Activated CD4-positive, alpha-beta T cell treated with anti-CD3 and anti-CD28 coated beads, Interleukin-2, Interleukin-6, amounts not matched to agents 100 ng/mL and 50 ng/mL, durations not matched to agents 16 hours and 8 hours (primary cell): ENCODE results near the gene TXLNG.

Experiments
- DNase-seq: peaks from one replicate; pipeline ENCODE4 v3.0.0-alpha.2; 2020

TXLNG gene

DNA sequence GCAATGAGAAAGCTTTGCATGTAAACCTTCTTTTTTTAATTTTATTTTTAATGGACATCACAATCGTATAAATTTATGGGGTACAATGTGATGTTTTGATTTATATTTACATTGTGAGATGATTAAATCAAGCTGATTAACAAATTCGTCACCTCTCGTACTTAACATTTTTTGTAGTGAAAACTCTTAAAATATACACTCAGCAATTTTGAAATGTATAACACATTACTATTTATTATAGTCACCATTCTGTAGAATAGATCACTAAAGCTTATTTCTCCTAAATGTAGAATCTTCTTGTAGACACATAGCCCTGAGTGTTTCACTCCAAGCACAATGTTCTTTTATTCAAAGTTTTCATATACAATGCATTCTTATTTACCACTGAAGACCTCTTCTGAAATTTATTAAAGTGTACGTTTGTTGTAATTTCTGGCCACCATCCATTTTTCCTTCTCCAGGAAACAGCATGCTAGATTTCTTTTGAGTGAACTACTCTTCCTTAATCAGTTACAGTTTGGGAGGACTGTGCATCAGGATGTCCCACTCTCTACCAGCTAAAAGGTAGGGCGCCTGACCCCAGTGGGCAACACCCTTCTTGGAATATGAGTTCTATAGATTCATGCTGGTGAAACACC lies 88.3 kb downstream of the TXLNG start:
- DNase-seq: no peak

DNA sequence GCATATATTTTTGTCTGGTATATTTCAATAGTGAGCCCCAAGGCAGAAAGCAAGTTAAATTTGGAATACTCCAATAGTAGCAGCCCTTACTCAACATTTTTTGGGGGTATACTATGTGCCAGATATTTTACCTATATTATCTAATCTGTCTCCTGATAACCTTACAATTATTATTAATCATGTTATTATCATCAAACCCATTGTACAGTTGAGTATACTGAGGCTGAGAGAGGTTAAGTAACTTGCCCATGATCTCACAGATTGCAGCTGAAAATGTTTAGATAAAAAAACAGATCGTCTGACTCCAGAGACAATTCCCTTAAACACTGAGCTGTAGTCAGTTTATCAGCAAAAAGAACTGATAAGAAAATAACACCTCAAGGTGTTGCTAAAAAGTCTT lies 90.4 kb downstream of the TXLNG start:
- no peak for DNase-seq

DNA sequence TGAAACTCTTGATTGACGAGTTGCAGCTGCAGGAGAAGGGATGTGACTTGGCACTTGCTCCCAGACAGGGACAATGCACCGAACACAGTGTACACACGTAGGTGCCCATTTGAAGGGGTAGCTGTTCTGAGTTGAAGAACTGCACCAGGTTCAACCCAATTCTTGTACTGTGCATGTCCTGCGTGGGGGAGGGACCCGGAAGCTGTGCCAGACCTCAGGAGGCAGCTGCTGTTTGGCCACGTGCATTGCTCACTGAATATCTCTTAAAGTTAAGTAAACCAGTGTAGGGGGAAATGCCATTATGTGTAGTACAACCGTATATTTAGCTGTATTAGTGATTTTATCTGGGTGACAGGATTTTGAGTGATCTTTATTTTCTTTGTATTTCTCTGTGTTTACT lies 95.9 kb downstream of the TXLNG start:
- no peak for DNase-seq

DNA sequence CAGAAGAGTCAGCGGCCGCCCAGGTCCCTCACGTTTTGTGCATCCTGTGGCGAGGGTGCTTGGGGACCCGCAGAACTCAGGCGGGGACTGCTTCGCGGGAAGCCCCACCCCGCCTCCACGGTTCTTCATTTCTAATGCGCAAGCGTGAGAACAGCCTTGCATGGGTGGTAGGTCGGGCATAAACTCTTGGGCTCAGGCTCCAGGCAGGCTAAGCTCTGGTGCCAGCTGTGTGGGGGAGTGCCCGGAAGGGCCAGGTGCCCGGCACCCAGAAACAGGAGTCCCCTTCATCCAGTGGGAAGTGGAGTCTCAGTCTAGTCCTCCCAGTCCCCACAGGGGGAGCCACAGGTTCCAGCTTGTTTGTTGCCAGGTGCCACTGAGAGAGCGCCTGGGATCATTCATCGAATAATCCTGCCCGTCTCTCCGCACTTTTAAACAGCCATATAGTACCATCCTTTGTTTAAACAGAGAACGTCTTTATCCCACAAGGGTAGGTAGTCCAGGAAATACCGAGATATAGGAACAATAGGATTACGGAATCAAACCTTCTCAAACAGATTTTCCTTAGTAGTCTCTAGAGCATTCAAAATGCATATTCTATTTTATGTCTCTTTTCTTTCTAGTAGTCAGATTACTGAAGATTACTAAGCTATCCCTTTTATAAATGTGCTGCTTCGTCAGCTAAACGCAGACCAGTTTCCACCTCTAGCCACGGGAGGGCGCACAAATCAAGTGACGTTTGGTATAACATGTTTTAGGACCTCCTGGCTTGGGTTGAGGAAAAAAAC lies 96.6 kb downstream of the TXLNG start:
- DNase-seq: peak; percentile 76

DNA sequence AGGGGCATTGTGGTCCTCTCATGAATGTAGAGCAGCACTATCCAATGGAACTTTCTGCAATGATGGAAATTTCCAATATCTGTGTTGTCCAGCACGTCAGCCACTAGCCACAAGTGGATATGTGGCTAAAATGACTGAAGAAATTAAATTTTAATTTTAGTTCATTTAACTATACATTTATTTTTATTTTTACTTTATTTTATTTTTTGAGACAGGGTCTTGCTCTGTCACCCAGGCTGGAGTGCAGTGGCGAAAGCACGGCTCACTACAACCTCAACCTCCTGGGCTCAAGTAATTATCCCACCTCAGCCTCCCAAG lies 97.2 kb downstream of the TXLNG start:
- DNase-seq: no peak

DNA sequence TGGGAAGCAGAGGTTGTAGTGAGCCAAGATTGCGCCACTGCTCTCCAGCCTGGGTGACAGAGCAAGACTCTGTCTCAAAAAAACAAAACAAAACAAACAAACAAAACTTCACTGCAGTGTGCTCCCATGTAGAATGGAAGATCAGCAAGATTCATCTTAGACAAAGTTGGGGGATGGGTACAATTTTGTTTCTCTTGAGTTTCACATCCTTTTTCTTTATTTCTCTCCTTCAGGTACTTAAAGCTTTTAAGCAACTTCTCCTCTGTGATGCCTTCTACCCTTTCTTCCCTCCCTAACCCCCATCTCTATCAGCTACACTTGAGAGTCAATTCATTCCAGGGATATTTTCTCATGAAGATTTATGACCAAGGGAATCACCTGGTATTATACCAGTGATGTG lies 99.4 kb downstream of the TXLNG start:
- DNase-seq: no peak

DNA sequence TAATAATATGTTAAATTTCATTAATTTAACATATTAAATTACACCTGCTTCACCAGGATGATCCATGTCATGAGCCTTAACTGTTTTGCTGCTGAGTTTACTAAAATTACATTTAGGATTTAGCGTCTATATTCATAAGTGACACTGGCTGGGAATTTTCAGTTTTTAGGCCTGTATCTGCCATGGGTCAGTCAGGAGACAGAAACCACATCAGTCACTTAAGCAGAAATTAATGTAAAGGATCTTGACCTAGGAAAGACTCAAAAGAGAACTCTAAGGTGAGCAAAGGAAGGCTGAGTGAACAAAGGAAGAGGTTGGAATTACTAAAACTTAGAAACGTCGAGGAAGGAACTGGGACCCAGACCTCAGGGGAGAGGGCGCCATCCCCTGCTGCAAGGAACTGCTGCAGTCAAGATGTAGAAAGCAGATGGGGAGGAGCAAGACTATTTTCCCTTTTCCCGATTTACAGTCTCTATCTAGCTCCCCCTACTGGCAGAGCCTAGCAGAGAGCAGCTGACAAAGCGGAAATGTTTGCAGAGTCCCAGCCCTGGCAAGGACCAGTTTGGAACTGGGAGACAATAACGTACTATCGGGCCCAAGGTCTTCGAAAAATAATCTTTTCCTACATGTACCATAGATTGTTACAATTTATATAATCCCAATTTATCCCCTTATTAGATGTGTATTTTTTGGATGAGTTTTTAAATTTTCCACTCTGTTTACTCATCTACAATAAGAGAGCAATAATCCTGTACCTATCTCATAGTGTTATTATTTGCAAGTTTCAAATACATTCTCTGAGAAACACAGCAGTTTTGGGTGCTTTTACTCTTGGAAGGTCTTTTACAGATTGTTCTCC lies 106.5 kb downstream of the TXLNG start:
- DNase-seq: peak; percentile 80
